ENCODE data around the gene SLC7A9. TPM values are rescaled to one million over a fixed set of nuclear protein-coding genes. Genes with fewer than 3 reads are reported as not detected.
"Not testable (repeated sequence)": the region's sequence is repeated elsewhere in the genome, so short reads cannot be mapped to it uniquely, and the experiment has no call there.

SLC7A9 gene
- total RNA-seq, 1 donor from 2014 or later, result 0.32 TPM

DNA sequence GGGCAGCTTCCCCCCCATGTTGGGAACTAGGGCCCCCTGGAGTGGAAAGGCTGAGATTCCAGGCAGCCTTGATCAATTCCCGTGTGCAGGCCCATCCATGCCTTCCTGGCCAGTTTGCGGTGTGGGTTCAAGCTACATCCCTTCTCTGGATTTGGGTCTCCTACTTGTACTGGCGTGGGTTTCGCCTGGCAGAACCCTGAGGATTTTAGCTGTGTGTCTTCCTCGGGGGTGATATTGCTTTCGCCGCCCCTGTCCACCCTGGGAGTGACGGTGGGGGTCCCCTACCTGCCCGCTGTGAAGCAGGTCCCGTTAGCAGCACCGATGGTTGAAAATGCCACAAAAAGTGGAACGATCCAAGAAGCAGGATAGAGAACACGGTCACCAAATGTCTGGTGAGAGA is 11.4 kb downstream of the SLC7A9 start:
- intact Hi-C loops (cut with DNase I), result no loop called here
- TF ChIP-seq, protein P1, sequence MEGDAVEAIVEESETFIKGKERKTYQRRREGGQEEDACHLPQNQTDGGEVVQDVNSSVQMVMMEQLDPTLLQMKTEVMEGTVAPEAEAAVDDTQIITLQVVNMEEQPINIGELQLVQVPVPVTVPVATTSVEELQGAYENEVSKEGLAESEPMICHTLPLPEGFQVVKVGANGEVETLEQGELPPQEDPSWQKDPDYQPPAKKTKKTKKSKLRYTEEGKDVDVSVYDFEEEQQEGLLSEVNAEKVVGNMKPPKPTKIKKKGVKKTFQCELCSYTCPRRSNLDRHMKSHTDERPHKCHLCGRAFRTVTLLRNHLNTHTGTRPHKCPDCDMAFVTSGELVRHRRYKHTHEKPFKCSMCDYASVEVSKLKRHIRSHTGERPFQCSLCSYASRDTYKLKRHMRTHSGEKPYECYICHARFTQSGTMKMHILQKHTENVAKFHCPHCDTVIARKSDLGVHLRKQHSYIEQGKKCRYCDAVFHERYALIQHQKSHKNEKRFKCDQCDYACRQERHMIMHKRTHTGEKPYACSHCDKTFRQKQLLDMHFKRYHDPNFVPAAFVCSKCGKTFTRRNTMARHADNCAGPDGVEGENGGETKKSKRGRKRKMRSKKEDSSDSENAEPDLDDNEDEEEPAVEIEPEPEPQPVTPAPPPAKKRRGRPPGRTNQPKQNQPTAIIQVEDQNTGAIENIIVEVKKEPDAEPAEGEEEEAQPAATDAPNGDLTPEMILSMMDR (IDR thresholded peaks at IDR 0.05), result no peak
- no peak for DNase-seq

DNA sequence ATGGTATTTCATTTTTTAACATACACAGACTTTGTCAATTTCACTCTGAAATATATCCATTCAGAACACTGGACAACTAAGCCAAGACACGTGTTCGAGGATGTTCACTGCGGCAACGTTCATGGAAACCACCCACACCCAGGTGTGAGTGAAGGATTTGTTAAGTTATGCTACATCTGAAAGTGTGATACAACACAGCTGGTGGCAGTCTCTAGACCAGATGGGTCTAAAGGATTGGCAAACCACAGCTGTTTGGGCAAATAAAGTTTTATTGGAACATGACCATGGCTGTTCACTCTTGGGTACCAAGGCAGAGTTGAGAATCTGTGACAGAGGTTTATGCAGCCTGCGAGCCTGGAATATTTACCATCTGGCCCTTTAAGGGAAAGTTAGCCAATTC is 12.0 kb downstream of the SLC7A9 start:
- DNase-seq (no peak), ATAC-seq (no peak)
- H3K27me3 ChIP-seq (ENCODE audit: low read depth), result no peaks in the 10 kb centered on the region
- H3K4me1 ChIP-seq, result no peaks in the 10 kb centered on the region
- H3K27ac ChIP-seq, result no peak overlapping the region
- intact Hi-C loops (cut with DNase I), result no loop called here
- no peaks in the 10 kb centered on the region for H3K36me3 ChIP-seq
- no peak overlapping the region for H3K4me3 ChIP-seq
- TF ChIP-seq, protein P1 (IDR thresholded peaks at IDR 0.05), result no peak
- no peaks in the 10 kb centered on the region for H3K9me3 ChIP-seq

More for the DNA sequence above, 11.4 kb downstream of the SLC7A9 start:
- no peak overlapping the region for H3K4me3 ChIP-seq
- H3K36me3 ChIP-seq, result no peaks in the 10 kb centered on the region
- H3K27me3 ChIP-seq (ENCODE audit: low read depth), result no peaks in the 10 kb centered on the region
- no peaks in the 10 kb centered on the region for H3K9me3 ChIP-seq
- no peak overlapping the region for H3K27ac ChIP-seq
- H3K4me1 ChIP-seq, result no peaks in the 10 kb centered on the region
- ATAC-seq, result no peak

DNA sequence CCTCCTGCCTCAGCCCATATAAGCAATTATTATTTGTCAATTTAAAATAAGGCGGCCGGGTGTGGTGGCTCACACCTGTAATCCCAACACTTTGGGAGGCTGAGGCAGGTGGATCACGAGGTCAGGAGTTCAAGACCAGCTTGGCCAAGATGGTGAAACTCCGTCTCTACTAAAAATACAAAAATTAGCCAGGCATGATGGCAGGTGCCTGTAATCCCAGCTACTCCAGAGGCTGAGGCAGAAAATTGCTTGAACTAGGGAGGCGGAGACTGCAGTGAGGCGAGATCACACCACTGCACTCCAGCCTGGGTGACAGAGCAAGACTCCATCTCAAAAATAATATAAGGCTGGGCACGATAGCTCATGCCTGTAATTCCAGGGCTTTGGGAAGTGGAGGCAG is 12.7 kb downstream of the SLC7A9 start:
- intact Hi-C loops (cut with DNase I); H3K36me3 ChIP-seq; H3K27ac ChIP-seq; H3K9me3 ChIP-seq; ATAC-seq; H3K4me3 ChIP-seq; H3K4me1 ChIP-seq; H3K27me3 ChIP-seq (ENCODE audit: low read depth); DNase-seq: not testable (repeated sequence)

DNA sequence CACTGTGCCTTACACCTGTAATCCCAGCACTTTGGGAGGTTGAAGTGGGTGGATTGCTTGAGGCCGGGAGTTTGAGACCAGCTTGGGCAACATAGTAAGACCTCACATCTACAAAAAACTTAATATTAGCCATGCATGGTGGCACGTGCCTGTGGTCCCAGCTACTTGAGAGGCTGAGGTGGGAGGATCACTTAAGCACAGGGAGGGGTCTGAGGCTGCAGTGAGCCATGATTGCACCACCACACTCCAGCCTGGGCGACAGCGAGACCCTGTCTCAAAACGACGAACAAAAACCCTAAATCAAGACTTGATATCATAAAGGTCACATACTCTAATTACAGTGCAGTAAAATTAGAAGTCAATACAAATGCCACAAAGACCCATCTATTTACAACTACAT is 17.4 kb downstream of the SLC7A9 start:
- no peaks in the 10 kb centered on the region for H3K9me3 ChIP-seq
- H3K36me3 ChIP-seq, result no peaks in the 10 kb centered on the region
- no peak for ATAC-seq
- DNase-seq, result no peak
- no peaks in the 10 kb centered on the region for H3K27me3 ChIP-seq (ENCODE audit: low read depth)
- H3K27ac ChIP-seq, result no peak overlapping the region
- TF ChIP-seq, protein P1 (IDR thresholded peaks at IDR 0.05), result no peak
- H3K4me1 ChIP-seq, result no peaks in the 10 kb centered on the region
- no peak overlapping the region for H3K4me3 ChIP-seq
- intact Hi-C loops (cut with DNase I), result no loop called here

DNA sequence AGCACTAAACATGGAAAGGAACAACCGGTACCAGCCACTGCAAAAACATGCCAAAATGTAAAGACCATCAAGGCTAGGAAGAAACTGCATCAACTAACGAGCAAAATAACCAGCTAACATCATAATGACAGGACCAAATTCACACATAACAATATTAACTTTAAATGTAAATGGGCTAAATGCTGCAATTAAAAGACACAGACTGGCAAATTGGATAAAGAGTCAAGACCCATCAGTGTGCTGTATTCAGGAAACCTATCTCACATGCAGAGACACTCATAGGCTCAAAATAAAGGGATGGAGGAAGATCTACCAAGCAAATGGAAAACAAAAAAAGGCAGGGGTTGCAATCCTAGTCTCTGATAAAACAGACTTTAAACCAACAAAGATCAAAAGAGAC is 21.5 kb downstream of the SLC7A9 start:
- DNase-seq; H3K4me3 ChIP-seq; H3K27ac ChIP-seq; intact Hi-C loops (cut with DNase I); H3K36me3 ChIP-seq; ATAC-seq; H3K4me1 ChIP-seq; H3K9me3 ChIP-seq; H3K27me3 ChIP-seq (ENCODE audit: low read depth): not testable (repeated sequence)

DNA sequence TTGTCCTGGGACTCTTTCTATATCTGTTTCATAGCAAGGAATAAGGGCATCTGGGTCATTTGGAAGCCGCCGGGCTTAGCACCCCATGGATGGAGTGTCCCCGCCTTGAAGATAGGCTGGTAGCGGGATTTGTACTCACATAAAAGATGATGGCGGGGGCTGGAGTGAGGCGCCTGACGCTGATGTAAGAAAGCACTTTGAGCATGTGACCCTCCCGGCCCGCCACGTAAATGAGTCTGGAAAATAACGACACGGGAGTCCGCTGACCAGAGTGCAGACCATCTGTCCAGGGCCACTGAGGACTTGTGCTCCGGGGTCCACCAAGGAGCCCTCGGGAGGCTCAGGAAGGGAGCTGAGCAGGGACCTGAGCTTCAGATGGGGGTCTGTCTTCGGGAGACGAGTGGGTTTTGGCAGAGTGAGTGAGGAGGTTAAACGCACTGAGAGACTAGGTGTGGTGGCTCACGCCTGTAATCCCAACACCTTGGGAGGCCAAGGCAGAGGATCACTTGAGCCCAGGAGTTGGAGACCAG is 25.8 kb downstream of the SLC7A9 start:
- TF ChIP-seq, protein P1 (IDR thresholded peaks at IDR 0.05), result no peak
- no peak for DNase-seq

DNA sequence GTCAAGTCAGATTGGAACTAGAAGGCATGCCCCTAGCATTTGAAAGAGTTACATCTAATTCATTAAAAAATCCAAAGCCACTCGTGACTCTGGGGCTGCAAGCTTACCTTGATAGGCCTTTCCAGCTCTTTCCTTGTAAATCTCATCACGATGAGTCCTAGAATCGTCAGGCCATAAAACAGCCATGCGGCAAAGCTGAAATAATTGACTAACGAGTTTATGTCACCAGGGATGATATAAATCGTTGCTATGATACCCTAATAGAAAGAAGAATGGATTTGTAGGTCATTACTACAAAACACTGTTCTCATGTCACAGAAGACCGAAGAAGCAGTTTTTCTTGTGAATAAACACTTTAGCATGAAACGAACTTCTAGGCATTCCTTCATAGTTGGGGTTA is 27.5 kb downstream of the SLC7A9 start:
- Histone ChIP-seq H3K4me3 (no peak overlapping the region), H3K27ac (no peak overlapping the region), H3K4me1 (no peaks in the 10 kb centered on the region), H3K9me3 (peaks cover 10% of the 10 kb centered on the region), H3K27me3 (ENCODE audit: low read depth) (no peaks in the 10 kb centered on the region), H3K36me3 (no peaks in the 10 kb centered on the region)
- intact Hi-C loops (cut with DNase I), result no loop called here
- TF ChIP-seq, protein P1 (IDR thresholded peaks at IDR 0.05), result no peak
- DNase-seq (no peak), ATAC-seq (no peak)

More for the DNA sequence above, 25.8 kb downstream of the SLC7A9 start:
- H3K27me3 ChIP-seq (ENCODE audit: low read depth), result no peaks in the 10 kb centered on the region
- H3K9me3 ChIP-seq, result peaks cover 10% of the 10 kb centered on the region
- intact Hi-C loops (cut with DNase I), result no loop called here
- H3K4me3 ChIP-seq, result no peak overlapping the region
- H3K27ac ChIP-seq, result no peak overlapping the region
- no peaks in the 10 kb centered on the region for H3K4me1 ChIP-seq
- H3K36me3 ChIP-seq, result no peaks in the 10 kb centered on the region
- no peak for ATAC-seq

Data from lower lobe of right lung (tissue), 2 donors.